Fibroblast of pulmonary artery (primary cell): Measurements from ENCODE around the gene LSM12.

ENCODE experiments used
- DNase-seq: peaks from one replicate; pipeline ENCODE4 v3.0.0-alpha.2; 2010; ENCODE audit warnings: low read depth
- H3K4me3 ChIP-seq: replicated peaks from 2 replicates; pipeline ENCODE4 v1.5.1; 2011; ENCODE audit warnings: low read depth, mild to moderate bottlenecking, control low read depth, low read length, moderate library complexity
- CTCF ChIP-seq: IDR thresholded peaks from 2 replicates; pipeline ENCODE4 v1.5.1; 2011; ENCODE audit warnings: mild to moderate bottlenecking, control low read depth, low read length, inconsistent platforms; ENCODE audit errors: missing control alignments

LSM12 gene

GRCh38 chr17:43988301-43988700 is 78.2 kb downstream of the LSM12 start:
- DNase-seq: no peak
- no peak for TF ChIP-seq CTCF
- H3K4me3 ChIP-seq: no peak overlapping the region

DNA sequence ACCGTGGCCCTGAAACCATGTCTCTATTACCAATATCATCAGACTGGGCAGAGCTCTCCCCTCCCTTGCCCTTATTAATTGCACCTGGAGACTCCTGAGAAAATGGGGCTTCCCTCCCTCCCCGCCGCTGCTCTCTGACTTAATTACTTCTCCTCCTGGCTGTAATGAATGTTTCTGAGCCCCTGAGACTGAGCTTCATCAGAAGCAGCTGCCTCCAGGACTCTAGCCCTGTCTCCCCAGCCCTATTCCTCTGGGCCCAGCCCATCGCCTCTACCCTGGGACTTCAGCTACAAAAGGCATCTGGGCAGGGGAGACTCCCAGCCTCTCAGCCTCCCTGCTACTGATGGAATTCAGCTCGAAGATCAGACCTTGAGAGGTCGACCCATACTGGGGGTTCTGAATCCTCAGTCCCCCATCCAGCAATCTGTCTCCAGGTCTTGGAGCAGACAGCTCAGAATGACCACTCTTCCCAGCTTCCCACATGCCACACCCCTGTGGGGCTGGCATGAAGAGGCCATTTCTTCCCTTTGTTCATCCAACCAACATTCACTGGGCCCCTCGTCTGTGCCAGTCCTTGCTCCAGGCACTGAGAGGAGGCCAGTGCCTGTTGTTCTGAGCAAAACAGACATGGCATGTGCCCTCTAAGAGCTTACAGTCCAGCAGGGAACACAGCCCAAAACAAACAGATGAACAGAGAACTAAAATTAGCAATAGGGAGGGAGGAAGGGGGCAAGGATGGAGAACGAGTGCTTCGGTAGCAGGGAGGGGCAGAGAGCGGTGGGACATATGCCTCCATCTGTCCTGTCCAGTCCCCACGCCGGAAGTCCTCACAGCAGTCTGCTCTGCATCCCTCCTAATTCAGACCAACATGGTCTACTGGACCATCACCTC is 79.1 kb downstream of the LSM12 start:
- TF ChIP-seq CTCF: no peak
- DNase-seq: no peak
- no peak overlapping the region for H3K4me3 ChIP-seq

- DNase-seq: no peak
- H3K4me3 ChIP-seq: no peak overlapping the region
- no peak for TF ChIP-seq CTCF
These were observed 80.1 kb downstream of the LSM12 start for GRCh38 chr17:43986225-43986981.

DNA sequence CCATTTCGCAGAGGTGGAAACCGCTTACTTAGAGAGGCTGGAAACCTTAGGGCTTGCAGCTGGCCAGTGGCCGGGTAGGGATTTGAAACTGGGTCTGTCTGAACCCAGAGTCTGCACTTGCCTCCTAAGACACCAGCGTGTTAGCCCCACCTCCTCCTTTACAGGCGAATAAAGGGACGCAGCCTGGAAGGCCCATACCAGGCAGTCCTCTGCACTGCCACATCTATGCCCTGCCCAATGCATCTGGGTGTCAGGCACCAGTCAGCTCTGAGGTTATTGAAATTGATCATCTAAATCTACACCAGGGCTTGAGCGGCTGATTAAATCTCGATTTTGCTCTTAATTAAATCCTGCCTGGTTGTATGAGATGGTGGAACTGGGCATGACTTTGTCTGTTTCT is 82.0 kb downstream of the LSM12 start:
- no peak for TF ChIP-seq CTCF
- H3K4me3 ChIP-seq: no peak overlapping the region
- DNase-seq: no peak
